GM23338 (cell line): Measurements from ENCODE around the gene LHX3. TPM values are rescaled to one million over a fixed set of nuclear protein-coding genes. Genes with fewer than 3 reads are reported as not detected.
A peak's percentile ranks its signal among the peaks of the same experiment; 100 is the strongest.

Experiments used
- ATAC-seq: fragments of 200-7000 bp; cut with Tn5 transposase; 3 replicates; pipeline ENCODE4 v1.9.1; 2020
- DNase-seq: peaks from one replicate; pipeline ENCODE4 v3.0.0-alpha.2; 2015; ENCODE audit warnings: low spot score
- H2AFZ ChIP-seq: fragments of 200-600 bp; sonication (generic); 2 replicates; pipeline ENCODE4 v1.8.0; 2016; ENCODE audit warnings: antibody characterized with exemption, mild to moderate bottlenecking, moderate library complexity
- H3F3A ChIP-seq: fragments of 200-600 bp; sonication (generic); replicated peaks from 2 replicates; pipeline ENCODE4 v1.8.0; 2017; ENCODE audit warnings: antibody characterized with exemption, mixed run types, low read depth
- H3K27ac ChIP-seq: fragments of 200-600 bp; sonication (generic); 2 replicates; pipeline ENCODE4 v1.6.1; 2016; ENCODE audit warnings: low read depth
- H3K27me3 ChIP-seq: fragments of 200-600 bp; sonication (generic); 2 replicates; pipeline ENCODE4 v1.8.0; 2016; ENCODE audit warnings: mild to moderate bottlenecking, mixed run types, moderate library complexity; ENCODE audit not compliant: insufficient read depth
- H3K36me3 ChIP-seq: fragments of 200-600 bp; sonication (generic); 2 replicates; pipeline ENCODE4 v1.8.0; 2016; ENCODE audit warnings: mild to moderate bottlenecking; ENCODE audit not compliant: insufficient read depth
- H3K4me1 ChIP-seq: fragments of 200-600 bp; sonication (generic); 2 replicates; pipeline ENCODE4 v1.8.0; 2016; ENCODE audit warnings: mild to moderate bottlenecking, moderate library complexity; ENCODE audit not compliant: insufficient read depth
- H3K4me2 ChIP-seq: fragments of 200-600 bp; sonication (generic); 2 replicates; pipeline ENCODE4 v1.7.1; 2017; ENCODE audit warnings: mixed run types
- H3K4me3 ChIP-seq: fragments of 200-600 bp; sonication (generic); 2 replicates; pipeline ENCODE4 v1.6.1; 2016; ENCODE audit warnings: mixed run types
- H3K79me2 ChIP-seq: fragments of 200-600 bp; sonication (generic); replicated peaks from 2 replicates; pipeline ENCODE4 v1.8.0; 2017; ENCODE audit warnings: mild to moderate bottlenecking; ENCODE audit not compliant: insufficient read depth
- H3K9me2 ChIP-seq: fragments of 200-600 bp; sonication (generic); 2 replicates; pipeline ENCODE4 v1.8.0; 2017; ENCODE audit not compliant: insufficient read depth
- H4K20me1 ChIP-seq: fragments of 200-600 bp; sonication (generic); replicated peaks from 2 replicates; pipeline ENCODE4 v1.8.0; 2017; ENCODE audit warnings: mild to moderate bottlenecking; ENCODE audit not compliant: insufficient read depth
- H3K27ac Mint-ChIP-seq: 2 replicates; pipeline ENCODE4 v1.8.0; 2020; ENCODE audit warnings: inconsistent platforms, mild to moderate bottlenecking, moderate library complexity, mixed read lengths
- H3K27me3 Mint-ChIP-seq: 3 replicates; pipeline ENCODE4 v1.8.0; 2022; ENCODE audit warnings: low read depth, mild to moderate bottlenecking, moderate library complexity, mixed read lengths, inconsistent platforms; ENCODE audit not compliant: insufficient read depth, poor library complexity
- H3K36me3 Mint-ChIP-seq: 3 replicates; pipeline ENCODE4 v1.8.0; 2021; ENCODE audit warnings: low read depth, mild to moderate bottlenecking, inconsistent platforms, moderate library complexity, mixed read lengths
- H3K4me1 Mint-ChIP-seq: 3 replicates; pipeline ENCODE4 v1.8.0; 2020; ENCODE audit warnings: mild to moderate bottlenecking, inconsistent platforms, mixed read lengths
- H3K4me3 Mint-ChIP-seq: 3 replicates; pipeline ENCODE4 v1.8.0; 2021; ENCODE audit warnings: moderate library complexity, mild to moderate bottlenecking, inconsistent platforms, mixed read lengths
- H3K9me3 Mint-ChIP-seq: 3 replicates; pipeline ENCODE4 v1.8.0; 2020; ENCODE audit warnings: moderate library complexity, mild to moderate bottlenecking, inconsistent platforms, mixed read lengths
- CREB1 ChIP-seq: fragments of 250-450 bp; sonication (Bioruptor Pico); IDR thresholded peaks from 2 replicates; pipeline ENCODE4 v1.5.0; 2020; ENCODE audit warnings: low read depth, mild to moderate bottlenecking, moderate library complexity
- ETS1 ChIP-seq: IDR thresholded peaks from 2 replicates; pipeline ENCODE4 v1.6.1; 2016; ENCODE audit warnings: antibody characterized with exemption
- EZH2 ChIP-seq: fragments of 200-600 bp; sonication (generic); IDR thresholded peaks from one replicate; pipeline ENCODE4 v1.8.0; 2017; ENCODE audit warnings: antibody characterized with exemption, mild to moderate bottlenecking, low read depth; ENCODE audit not compliant: unreplicated experiment
- JUNB ChIP-seq: IDR thresholded peaks from one replicate; pipeline ENCODE4 v1.6.1; 2016; ENCODE audit warnings: antibody characterized with exemption; ENCODE audit not compliant: unreplicated experiment
- NANOG ChIP-seq: IDR thresholded peaks from 2 replicates; pipeline ENCODE4 v1.6.1; 2016; ENCODE audit warnings: antibody characterized with exemption, borderline replicate concordance
- POLR2AphosphoS5 ChIP-seq: IDR thresholded peaks from 2 replicates; pipeline ENCODE4 v1.6.1; 2016; ENCODE audit warnings: antibody characterized with exemption, low read depth
- ZNF114 ChIP-seq: fragments of 250-450 bp; sonication (Bioruptor Pico); IDR thresholded peaks from 2 replicates; pipeline ENCODE4 v1.5.0; 2020; ENCODE audit warnings: mild to moderate bottlenecking, moderate library complexity
- ZNF331 ChIP-seq: fragments of 250-450 bp; sonication (Bioruptor Pico); IDR thresholded peaks from 2 replicates; pipeline ENCODE4 v1.5.0; 2020; ENCODE audit warnings: low read depth, mild to moderate bottlenecking, moderate library complexity
- polyA plus RNA-seq: library from polyadenylated mRNA; unstranded; fragments of >200 nt; fragmentation: Nextera tagmentation; extraction: Ambion mirVana; gene quantifications from 2 replicates; pipeline ENCODE4 v1.2.1, GENCODE V29; 2016
- total RNA-seq: library from RNA; depleted of rRNA; stranded (reverse); fragments of >200 nt; shearing (Covaris generic); gene quantifications from 2 replicates; pipeline ENCODE4 v1.2.3, GENCODE V29; 2014
- TF ChIP-seq, protein P1 (sequence below): IDR thresholded peaks from one replicate; pipeline ENCODE4 v1.6.1; 2018; ENCODE audit warnings: antibody characterized with exemption; ENCODE audit not compliant: unreplicated experiment

LHX3 gene
- total and polyA plus RNA-seq, 2 experiments from 2014 or later = 0.08 TPM; not detected in 1

GRCh38 chr9:136201174-136201573 lies 3.8 kb downstream of the LHX3 start:
- Histone ChIP-seq H3K27ac (no peak overlapping the region), H3K27me3 (peaks cover 99% of the 10 kb centered on the region), H3F3A (peaks cover 2% of the 10 kb centered on the region; the same call in 1 of the 2 replicates), H2AFZ (no peak overlapping the region), H3K9me2 (no peaks in the 10 kb centered on the region), H3K4me2 (no peak overlapping the region), H3K4me3 (no peak overlapping the region), H4K20me1 (peaks cover 12% of the 10 kb centered on the region), H3K4me1 (peaks cover 14% of the 10 kb centered on the region), H3K36me3 (no peaks in the 10 kb centered on the region), H3K79me2 (no peaks in the 10 kb centered on the region)
- Mint-ChIP-seq H3K36me3 (peaks cover 3% of the 10 kb centered on the region; the same call in 1 of the 3 replicates), H3K4me3 (no peak overlapping the region), H3K27ac (no peak overlapping the region), H3K27me3 (peaks cover 87% of the 10 kb centered on the region), H3K9me3 (no peaks in the 10 kb centered on the region), H3K4me1 (peaks cover 16% of the 10 kb centered on the region)
- ATAC-seq (no peak), DNase-seq (no peak)
- TF ChIP-seq ZNF114 (CRISPR knock-in tag) (no peak), EZH2 (peak; percentile 43)

DNA sequence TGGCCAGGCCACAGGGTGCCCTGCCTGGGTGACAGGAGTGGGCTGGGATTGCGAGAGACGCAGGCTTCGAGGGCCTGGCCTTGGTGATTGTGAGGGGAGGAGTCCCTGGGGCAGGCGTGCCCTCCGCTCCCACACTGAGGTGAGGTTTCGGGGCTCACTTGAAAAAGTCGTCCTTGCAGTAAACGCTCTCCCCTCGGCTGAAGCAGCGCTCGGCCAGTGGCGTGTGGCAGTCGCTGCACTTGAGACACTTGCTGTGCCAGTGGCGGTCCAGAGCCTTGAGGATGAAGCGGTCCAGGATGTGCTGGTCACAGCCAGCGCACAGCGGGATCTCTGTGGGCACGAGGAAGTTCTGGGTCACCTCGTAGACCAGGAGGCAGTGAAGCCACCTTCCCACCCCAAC lies 4.5 kb downstream of the LHX3 start:
- no peak overlapping the region for H3K27ac ChIP-seq
- H3K9me2 ChIP-seq = no peaks in the 10 kb centered on the region
- no peak overlapping the region for H3K4me2 ChIP-seq
- H4K20me1 ChIP-seq = peaks cover 6% of the 10 kb centered on the region
- H3K79me2 ChIP-seq = no peaks in the 10 kb centered on the region
- H2AFZ ChIP-seq = no peak overlapping the region
- peaks cover 17% of the 10 kb centered on the region for H3K4me1 ChIP-seq
- DNase-seq (peak; percentile 8), ATAC-seq (no peak)
- peaks cover 18% of the 10 kb centered on the region for H3K4me1 Mint-ChIP-seq
- TF ChIP-seq CREB1 (CRISPR knock-in tag) = no peak
- no peak for TF ChIP-seq ZNF331
- TF ChIP-seq ETS1 = no peak
- TF ChIP-seq JUNB = no peak
- TF ChIP-seq NANOG = no peak
- TF ChIP-seq, protein P1, sequence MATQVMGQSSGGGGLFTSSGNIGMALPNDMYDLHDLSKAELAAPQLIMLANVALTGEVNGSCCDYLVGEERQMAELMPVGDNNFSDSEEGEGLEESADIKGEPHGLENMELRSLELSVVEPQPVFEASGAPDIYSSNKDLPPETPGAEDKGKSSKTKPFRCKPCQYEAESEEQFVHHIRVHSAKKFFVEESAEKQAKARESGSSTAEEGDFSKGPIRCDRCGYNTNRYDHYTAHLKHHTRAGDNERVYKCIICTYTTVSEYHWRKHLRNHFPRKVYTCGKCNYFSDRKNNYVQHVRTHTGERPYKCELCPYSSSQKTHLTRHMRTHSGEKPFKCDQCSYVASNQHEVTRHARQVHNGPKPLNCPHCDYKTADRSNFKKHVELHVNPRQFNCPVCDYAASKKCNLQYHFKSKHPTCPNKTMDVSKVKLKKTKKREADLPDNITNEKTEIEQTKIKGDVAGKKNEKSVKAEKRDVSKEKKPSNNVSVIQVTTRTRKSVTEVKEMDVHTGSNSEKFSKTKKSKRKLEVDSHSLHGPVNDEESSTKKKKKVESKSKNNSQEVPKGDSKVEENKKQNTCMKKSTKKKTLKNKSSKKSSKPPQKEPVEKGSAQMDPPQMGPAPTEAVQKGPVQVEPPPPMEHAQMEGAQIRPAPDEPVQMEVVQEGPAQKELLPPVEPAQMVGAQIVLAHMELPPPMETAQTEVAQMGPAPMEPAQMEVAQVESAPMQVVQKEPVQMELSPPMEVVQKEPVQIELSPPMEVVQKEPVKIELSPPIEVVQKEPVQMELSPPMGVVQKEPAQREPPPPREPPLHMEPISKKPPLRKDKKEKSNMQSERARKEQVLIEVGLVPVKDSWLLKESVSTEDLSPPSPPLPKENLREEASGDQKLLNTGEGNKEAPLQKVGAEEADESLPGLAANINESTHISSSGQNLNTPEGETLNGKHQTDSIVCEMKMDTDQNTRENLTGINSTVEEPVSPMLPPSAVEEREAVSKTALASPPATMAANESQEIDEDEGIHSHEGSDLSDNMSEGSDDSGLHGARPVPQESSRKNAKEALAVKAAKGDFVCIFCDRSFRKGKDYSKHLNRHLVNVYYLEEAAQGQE = peak; percentile 26
- no peak for TF ChIP-seq POLR2AphosphoS5
- peaks cover 87% of the 10 kb centered on the region for H3K27me3 Mint-ChIP-seq
- peaks cover 99% of the 10 kb centered on the region for H3K27me3 ChIP-seq
- no peak overlapping the region for H3K4me3 ChIP-seq
- H3K27ac Mint-ChIP-seq = no peak overlapping the region
- no peak overlapping the region for H3K4me3 Mint-ChIP-seq
- H3K36me3 ChIP-seq = no peaks in the 10 kb centered on the region
- H3K36me3 Mint-ChIP-seq = no peaks in the 10 kb centered on the region
- peaks cover 1% of the 10 kb centered on the region; the same call in 1 of the 2 replicates for H3F3A ChIP-seq
- no peaks in the 10 kb centered on the region for H3K9me3 Mint-ChIP-seq
